ENCODE measurements around the gene MPND.
"Not testable (repeated sequence)": the region's sequence is repeated elsewhere in the genome, so short reads cannot be mapped to it uniquely, and the experiment has no call there.

GRCh38 chr19:4328991-4329681 is 14.2 kb upstream of the MPND start:
- TF ChIP-seq POLR2A (IDR thresholded peaks at IDR 0.05; ENCODE audit: low read depth, low read length); HDGF (IDR thresholded peaks at IDR 0.05); CBX5 (IDR thresholded peaks at IDR 0.05; ENCODE audit: low read depth); CTCF (IDR thresholded peaks at IDR 0.05 in 2 of 3, conservative IDR thresholded peaks at IDR 0.05 in 1 of 3; ENCODE audit: control insufficient read depth in 2 of 3, extremely low read depth in 1 of 3, insufficient read depth in 1 of 3, low read depth in 3 of 3, low read length in 3 of 3); POLR2AphosphoS5 (IDR thresholded peaks at IDR 0.05; ENCODE audit: low read length); SMARCA5 (IDR thresholded peaks at IDR 0.05); HCFC1 (IDR thresholded peaks at IDR 0.05; ENCODE audit: low read length); SPI1 (IDR thresholded peaks at IDR 0.05; ENCODE audit: borderline replicate concordance, insufficient read depth, low read depth, low read length): not testable (repeated sequence)

Data from GM12878 (cell line).